ENCODE measurements around the gene SIGLEC6. TPM values are rescaled to one million over a fixed set of nuclear protein-coding genes. Genes with fewer than 3 reads are reported as not detected.

Gene SIGLEC6
- polyA plus RNA-seq, 2 of the 4 experiments (the other 2 are of a cell fraction), result not detected

GRCh38 chr19:51472607-51473006, 58.9 kb downstream of the SIGLEC6 start:
- DNase-seq (ENCODE audit: low read depth in 1 of 2, low spot score in 1 of 2) (no peak), ATAC-seq (no peak; a peak in 1 of 6 replicates), FAIRE-seq (peak; percentile 54)
- peaks cover 21% of the 10 kb centered on the region for H3K9me3 ChIP-seq
- H3K4me2 ChIP-seq, result no peak overlapping the region
- peaks cover 13% of the 10 kb centered on the region; the same call in 2 of the 3 replicates for H3K4me1 ChIP-seq
- H3K27ac ChIP-seq, result no peak overlapping the region
- CTCF ChIA-PET, result interaction anchor here (0.6 to 7.8 kb wide), 38 partner anchors 9 to 1184 kb away, joined by 3 to 72 read pairs (median 4); no protein-coding TSS in a partner anchor
- no peak for TF ChIP-seq PHF8 (IDR thresholded peaks at IDR 0.05; ENCODE audit: borderline replicate concordance, low read depth)
- TF ChIP-seq FOXS1 (CRISPR knock-in tag; IDR thresholded peaks at IDR 0.05), result no peak
- TF ChIP-seq ELK1 (IDR thresholded peaks at IDR 0.05; ENCODE audit: low read depth, low read length), result no peak
- TF ChIP-seq RNF2 (IDR thresholded peaks at IDR 0.05; ENCODE audit: borderline replicate concordance, low read depth), result no peak
- TF ChIP-seq MYC (IDR thresholded peaks at IDR 0.05; ENCODE audit: borderline replicate concordance, low read length), result no peak
- TF ChIP-seq KDM1A (IDR thresholded peaks at IDR 0.05; ENCODE audit: low read depth), result no peak
- no peak for TF ChIP-seq EHMT2 (IDR thresholded peaks at IDR 0.05; ENCODE audit: low read depth)
- POLR2A ChIA-PET, result no interaction called here
- WGBS (ENCODE audit: missing lambda C conversion rate), result 1% methylated on average over 4 of the region's 4 CpGs
- no peak overlapping the region for H3K4me3 ChIP-seq

- ChIA-PET CTCF (interaction anchor here (0.8 to 7.8 kb wide), 7 partner anchors 10 to 188 kb away, joined by 3 to 72 read pairs (median 5); no protein-coding TSS in a partner anchor), POLR2A (no interaction called here)
- Histone ChIP-seq H3K4me3 (no peak overlapping the region), H3K27ac (no peak overlapping the region), H3K4me2 (no peak overlapping the region), H3K4me1 (peaks cover 13% of the 10 kb centered on the region; the same call in 2 of the 3 replicates), H3K9me3 (peaks cover 21% of the 10 kb centered on the region)
- 25% methylated on average over 1 of the region's 1 CpG for WGBS (ENCODE audit: missing lambda C conversion rate)
- DNase-seq (ENCODE audit: low read depth in 1 of 2, low spot score in 1 of 2), result no peak
- no peak for FAIRE-seq
- no peak for TF ChIP-seq SMC3 (IDR thresholded peaks at IDR 0.05)
- no peak for TF ChIP-seq HOXB5 (CRISPR knock-in tag; IDR thresholded peaks at IDR 0.05)
- peak; percentile 82 for TF ChIP-seq MAFK (IDR thresholded peaks at IDR 0.05; ENCODE audit: partially characterized antibody)
- no peak for TF ChIP-seq FOSL2 (IDR thresholded peaks at IDR 0.05)
- TF ChIP-seq FOSL2 (CRISPR knock-in tag; IDR thresholded peaks at IDR 0.05), result no peak
- TF ChIP-seq NFE2L2 (conservative IDR thresholded peaks at IDR 0.05; ENCODE audit: low read length), result peak; percentile 61
- no peak for TF ChIP-seq RNF2 (IDR thresholded peaks at IDR 0.05; ENCODE audit: borderline replicate concordance, low read depth)
- no peak for TF ChIP-seq MAX (IDR thresholded peaks at IDR 0.05)
- no peak for TF ChIP-seq POLR2A (IDR thresholded peaks at IDR 0.05; ENCODE audit: low read length)
- ATAC-seq, result no peak
These were observed 59.9 kb downstream of the SIGLEC6 start for GRCh38 chr19:51471527-51471926.

GRCh38 chr19:51470966-51471365, 60.5 kb downstream of the SIGLEC6 start:
- no peak for ATAC-seq
- Histone ChIP-seq H3K4me1 (peaks cover 13% of the 10 kb centered on the region; the same call in 2 of the 3 replicates), H3K4me2 (no peak overlapping the region), H3K27ac (no peak overlapping the region), H3K9me3 (peaks cover 16% of the 10 kb centered on the region), H3K4me3 (no peak overlapping the region)
- TF ChIP-seq ELK1 (IDR thresholded peaks at IDR 0.05; ENCODE audit: low read depth, low read length) (no peak), ZNF302 (CRISPR knock-in tag; IDR thresholded peaks at IDR 0.05) (no peak), HDAC2 (IDR thresholded peaks at IDR 0.05) (no peak), FOSL2 (IDR thresholded peaks at IDR 0.05) (no peak), FOSL2 (CRISPR knock-in tag; IDR thresholded peaks at IDR 0.05) (no peak), JUN (IDR thresholded peaks at IDR 0.05) (no peak)
- CTCF ChIA-PET, result interaction anchor here (1.4 to 7.8 kb wide), 4 partner anchors 9 to 188 kb away, joined by 3 to 72 read pairs (median 18); no protein-coding TSS in a partner anchor
- no peak for DNase-seq (ENCODE audit: low read depth in 1 of 2, low spot score in 1 of 2)
- FAIRE-seq, result no peak
- POLR2A ChIA-PET, result no interaction called here
- 32% methylated on average over 9 of the region's 9 CpGs for WGBS (ENCODE audit: missing lambda C conversion rate)

GRCh38 chr19:51469629-51470028, 61.8 kb downstream of the SIGLEC6 start:
- peaks cover 10% of the 10 kb centered on the region; the same call in 1 of the 3 replicates for H3K9me3 ChIP-seq
- POLR2A ChIA-PET, result no interaction called here
- peaks cover 2% of the 10 kb centered on the region; the same call in 2 of the 3 replicates for H3K4me1 ChIP-seq
- CTCF ChIA-PET, result interaction anchor here (0.7 to 5.9 kb wide), 5 partner anchors 9 to 190 kb away, joined by 3 to 32 read pairs (median 4); no protein-coding TSS in a partner anchor
- no peak for FAIRE-seq
- no peak for ATAC-seq
- no peak overlapping the region for H3K4me3 ChIP-seq
- no peak overlapping the region for H3K4me2 ChIP-seq
- TF ChIP-seq HEYL (CRISPR knock-in tag; IDR thresholded peaks at IDR 0.05) (no peak), ZFP36 (IDR thresholded peaks at IDR 0.05; ENCODE audit: borderline replicate concordance, partially characterized antibody) (no peak), HOXB5 (CRISPR knock-in tag; IDR thresholded peaks at IDR 0.05) (no peak), EHMT2 (IDR thresholded peaks at IDR 0.05; ENCODE audit: low read depth) (no peak), JUN (IDR thresholded peaks at IDR 0.05) (no peak), NFE2L2 (conservative IDR thresholded peaks at IDR 0.05; ENCODE audit: low read length) (no peak), REST (IDR thresholded peaks at IDR 0.05) (no peak), MAZ (IDR thresholded peaks at IDR 0.05; ENCODE audit: borderline replicate concordance, low read depth, low read length) (no peak), SMC3 (IDR thresholded peaks at IDR 0.05) (no peak), ZSCAN20 (CRISPR knock-in tag; IDR thresholded peaks at IDR 0.05) (no peak), RAD21 (conservative IDR thresholded peaks at IDR 0.05 in 1 of 2, IDR thresholded peaks at IDR 0.05 in 1 of 2) (no peak), SREBF2 (IDR thresholded peaks at IDR 0.05) (no peak)
- DNase-seq (ENCODE audit: low read depth in 1 of 2, low spot score in 1 of 2), result no peak
- WGBS (ENCODE audit: missing lambda C conversion rate), result 0% methylated on average over 1 of the region's 1 CpG
- H3K27ac ChIP-seq, result no peak overlapping the region

Data from A549 (cell line).